HEK293 (cell line): ENCODE results near the gene CD59.
A peak's percentile ranks its signal among the peaks of the same experiment; 100 is the strongest.

Experiments used
- ATF2 ChIP-seq: fragments of 450-650 bp; formaldehyde crosslinking; IDR thresholded peaks from 2 replicates; pipeline ENCODE4 v1.5.1; 2016; ENCODE audit warnings: missing biosample characterization, missing genetic modification characterization, low read depth
- GLIS1 ChIP-seq: fragments of 450-650 bp; formaldehyde crosslinking; IDR thresholded peaks from 2 replicates; pipeline ENCODE4 v1.5.1; 2016; ENCODE audit warnings: missing biosample characterization, missing genetic modification characterization
- MYNN ChIP-seq: fragments of 450-650 bp; formaldehyde crosslinking; IDR thresholded peaks from 2 replicates; pipeline ENCODE4 v1.5.1; 2016; ENCODE audit warnings: missing biosample characterization, missing genetic modification characterization, borderline replicate concordance
- PRDM4 ChIP-seq: fragments of 450-650 bp; formaldehyde crosslinking; IDR thresholded peaks from 2 replicates; pipeline ENCODE4 v1.5.1; 2017; ENCODE audit warnings: missing biosample characterization, missing genetic modification characterization
- SETDB1 ChIP-seq: IDR thresholded peaks from one replicate; pipeline ENCODE4 v1.6.1; 2017; ENCODE audit warnings: mild to moderate bottlenecking, low read length, moderate library complexity, mixed read lengths; ENCODE audit not compliant: insufficient read length
- ZBTB26 ChIP-seq: fragments of 450-650 bp; formaldehyde crosslinking; optimal IDR thresholded peaks from 2 replicates; pipeline ENCODE3; 2016; ENCODE audit warnings: missing biosample characterization, mild to moderate bottlenecking, missing genetic modification characterization
- ZNF175 ChIP-seq: fragments of 450-650 bp; formaldehyde crosslinking; IDR thresholded peaks from 2 replicates; pipeline ENCODE4 v1.5.1; 2016; ENCODE audit warnings: missing biosample characterization, missing genetic modification characterization
- ZNF23 ChIP-seq: fragments of 450-650 bp; formaldehyde crosslinking; IDR thresholded peaks from 2 replicates; pipeline ENCODE4 v1.5.1; 2016; ENCODE audit warnings: missing biosample characterization, missing genetic modification characterization, borderline replicate concordance
- ZNF274 ChIP-seq, 2 experiments: fragments of 200-500 bp in 1 of 2; fragments of 450-650 bp in 1 of 2; sonication (Bioruptor generic) in 1 of 2; formaldehyde crosslinking in 1 of 2; IDR thresholded peaks; 2 replicates each; pipeline versions ENCODE4 v1.5.1 to v1.6.1; 2014 to 2016; ENCODE audit warnings: borderline replicate concordance in 1 of 2, inconsistent platforms in 1 of 2, low read length in 1 of 2, missing biosample characterization in 1 of 2, missing genetic modification characterization in 1 of 2
- ZNF311 ChIP-seq: fragments of 450-650 bp; formaldehyde crosslinking; IDR thresholded peaks from 2 replicates; pipeline ENCODE4 v1.5.1; 2017; ENCODE audit warnings: missing biosample characterization, missing genetic modification characterization, borderline replicate concordance
- ZNF324 ChIP-seq: fragments of 450-650 bp; formaldehyde crosslinking; IDR thresholded peaks from 2 replicates; pipeline ENCODE4 v1.5.1; 2016; ENCODE audit warnings: missing biosample characterization, missing genetic modification characterization
- ZNF398 ChIP-seq: fragments of 450-650 bp; formaldehyde crosslinking; IDR thresholded peaks from 2 replicates; pipeline ENCODE4 v1.5.1; 2017; ENCODE audit warnings: missing biosample characterization, missing genetic modification characterization
- ZNF404 ChIP-seq: fragments of 450-650 bp; formaldehyde crosslinking; IDR thresholded peaks from 2 replicates; pipeline ENCODE4 v1.5.1; 2017; ENCODE audit warnings: missing biosample characterization, missing genetic modification characterization
- ZNF529 ChIP-seq: fragments of 450-650 bp; formaldehyde crosslinking; IDR thresholded peaks from 2 replicates; pipeline ENCODE4 v1.5.1; 2017; ENCODE audit warnings: missing genetic modification characterization, missing biosample characterization; ENCODE audit not compliant: insufficient replicate concordance
- ZNF610 ChIP-seq: fragments of 450-650 bp; formaldehyde crosslinking; IDR thresholded peaks from 2 replicates; pipeline ENCODE4 v1.5.1; 2016; ENCODE audit warnings: missing biosample characterization, missing genetic modification characterization, borderline replicate concordance
- ZNF701 ChIP-seq: fragments of 450-650 bp; formaldehyde crosslinking; IDR thresholded peaks from 2 replicates; pipeline ENCODE4 v1.5.1; 2016; ENCODE audit warnings: missing biosample characterization, missing genetic modification characterization
- ZNF792 ChIP-seq: fragments of 450-650 bp; formaldehyde crosslinking; IDR thresholded peaks from 2 replicates; pipeline ENCODE4 v1.5.1; 2016; ENCODE audit warnings: missing biosample characterization, missing genetic modification characterization
- ZNF843 ChIP-seq: fragments of 450-650 bp; formaldehyde crosslinking; IDR thresholded peaks from 2 replicates; pipeline ENCODE4 v1.5.1; 2016; ENCODE audit warnings: missing biosample characterization, missing genetic modification characterization
- ZSCAN16 ChIP-seq: fragments of 450-650 bp; formaldehyde crosslinking; IDR thresholded peaks from 2 replicates; pipeline ENCODE4 v1.5.1; 2016; ENCODE audit warnings: missing biosample characterization, missing genetic modification characterization

CD59 gene

GRCh38 chr11:33692013-33692504, 44.2 kb downstream of the CD59 start (continued):
- no peak for TF ChIP-seq ZNF311 (tag by site-specific recombination)
- TF ChIP-seq ZNF274 (IDR thresholded peaks at IDR 0.05; ENCODE audit: low read length), result no peak
- no peak for TF ChIP-seq ZNF274 (tag by site-specific recombination; IDR thresholded peaks at IDR 0.05; ENCODE audit: borderline replicate concordance)
- TF ChIP-seq ZNF792, result no peak
- TF ChIP-seq ZNF175 (tag by site-specific recombination), result no peak
- 0 out of 2 replicates have a peak, but pooled peaks have one; percentile 35 for TF ChIP-seq ZNF324 (tag by site-specific recombination)
- no peak for TF ChIP-seq MYNN (tag by site-specific recombination)
- TF ChIP-seq ZNF398 (tag by site-specific recombination), result no peak
- TF ChIP-seq ZNF404, result no peak
- TF ChIP-seq ZSCAN16 (tag by site-specific recombination), result no peak
- TF ChIP-seq ZNF843 (tag by site-specific recombination), result peak; percentile 63
- TF ChIP-seq SETDB1, result no peak
- TF ChIP-seq ZNF529 (tag by site-specific recombination), result no peak
- no peak for TF ChIP-seq PRDM4 (tag by site-specific recombination)
- TF ChIP-seq GLIS1 (tag by site-specific recombination), result peak; percentile 97
- no peak for TF ChIP-seq ZBTB26 (tag by site-specific recombination)
- no peak for TF ChIP-seq ZNF701 (tag by site-specific recombination)
- TF ChIP-seq ATF2 (tag by site-specific recombination), result peak; percentile 89
- no peak for TF ChIP-seq ZNF610 (tag by site-specific recombination)
- TF ChIP-seq ZNF23 (tag by site-specific recombination), result no peak
